HepG2 (cell line): Measurements from ENCODE around the gene PLXDC2. TPM values are rescaled to one million over a fixed set of nuclear protein-coding genes. Genes with fewer than 3 reads are reported as not detected.

Source experiments
- ATAC-seq: fragments of 200-7000 bp; cut with Tn5 transposase; 3 replicates; pipeline ENCODE4 v1.9.1; 2020; ENCODE audit warnings: mild to moderate bottlenecking, moderate library complexity
- BruUV-seq: library from RNA; stranded (reverse); fragments of 400-500 nt; replicated peaks from 2 replicates; lab custom pipeline; 2021; lab: Mats Ljungman, UMichigan
- CTCF ChIA-PET: fragments of 300-600 bp; formaldehyde crosslinking; extraction: SDS; loops from one replicate; lab custom pipeline; 2021; ENCODE audit warnings: low total read pairs, inconsistent platforms, low intra/inter-chr PET ratio; lab: Yijun Ruan, JAX
- POLR2A ChIA-PET: fragments of 350-600 bp; sonication (Branson Sonifier 250); formaldehyde crosslinking; loops from one replicate; lab custom pipeline; 2020; ENCODE audit warnings: antibody characterized with exemption, inconsistent platforms; lab: Yijun Ruan, JAX
- DNase-seq: peaks from one replicate; pipeline ENCODE4 v3.0.0-alpha.2; 2015; ENCODE audit warnings: low spot score
- FAIRE-seq: peaks from 3 replicates; lab custom pipeline; 2011; peaks lifted over from hg19 to GRCh38; lab: Jason Lieb, UNC
- H2AFZ ChIP-seq: one replicate; pipeline ENCODE4 v1.6.1; 2011; ENCODE audit warnings: low read length, inconsistent platforms
- H3K27ac ChIP-seq: fragments of 300-600 bp; 3 replicates; pipeline ENCODE4 v1.8.0; 2011; ENCODE audit warnings: mixed run types, mild to moderate bottlenecking, mixed read lengths, low read length, inconsistent platforms; ENCODE audit not compliant: insufficient read depth; ENCODE audit errors: extremely low read length
- H3K27me3 ChIP-seq, 2 experiments: fragments of 200-600 bp in 1 of 2; 2 replicates in 1 of 2; 3 replicates in 1 of 2; pipeline versions ENCODE4 v1.6.0 to v1.8.0; 2011; ENCODE audit warnings: low read length in 2 of 2, mild to moderate bottlenecking in 2 of 2, moderate library complexity in 2 of 2, inconsistent platforms in 1 of 2; ENCODE audit not compliant: insufficient read depth in 2 of 2, control insufficient read depth in 1 of 2
- H3K36me3 ChIP-seq, 2 experiments: fragments of 200-600 bp in 1 of 2; replicated peaks in 1 of 2; 2 replicates in 1 of 2; 3 replicates in 1 of 2; pipeline versions ENCODE4 v1.5.1 to v1.8.0; 2011; ENCODE audit warnings: low read length in 2 of 2, inconsistent platforms in 1 of 2; ENCODE audit not compliant: insufficient read depth in 2 of 2, control insufficient read depth in 1 of 2
- H3K4me1 ChIP-seq: 2 replicates; pipeline ENCODE4 v1.5.1; 2012; ENCODE audit warnings: low read length, inconsistent platforms; ENCODE audit not compliant: insufficient read depth
- H3K4me2 ChIP-seq: 2 replicates; pipeline ENCODE4 v1.6.0; 2011; ENCODE audit warnings: low read depth, low read length, inconsistent platforms
- H3K4me3 ChIP-seq, 3 experiments: fragments of 200-600 bp in 1 of 3; sonication (generic), shearing (Covaris generic) in 1 of 3; replicated peaks in 1 of 3; 2 replicates each; pipeline ENCODE4 v1.5.1; 2011 to 2016; ENCODE audit warnings: low read length in 3 of 3, inconsistent platforms in 2 of 3, low read depth in 2 of 3, mild to moderate bottlenecking in 2 of 3, control low read depth in 1 of 3, mixed read lengths in 1 of 3; ENCODE audit not compliant: insufficient read depth in 1 of 3
- H3K79me2 ChIP-seq: one replicate; pipeline ENCODE4 v1.6.1; 2011; ENCODE audit warnings: low read length, inconsistent platforms; ENCODE audit not compliant: insufficient read depth
- H3K9ac ChIP-seq: 2 replicates; pipeline ENCODE4 v1.6.0; 2011; ENCODE audit warnings: mild to moderate bottlenecking, low read depth, low read length, inconsistent platforms; ENCODE audit not compliant: insufficient read depth
- H3K9me3 ChIP-seq: 2 replicates; pipeline ENCODE4 v1.5.1; 2012; ENCODE audit warnings: mild to moderate bottlenecking, low read length
- H4K20me1 ChIP-seq: 2 replicates; pipeline ENCODE4 v1.6.0; 2011; ENCODE audit warnings: inconsistent platforms, mild to moderate bottlenecking, low read length, moderate library complexity; ENCODE audit not compliant: insufficient read depth
- CAMTA2 ChIP-seq: sonication (generic); formaldehyde crosslinking; IDR thresholded peaks from 2 replicates; pipeline ENCODE4 v1.4.0; 2020; ENCODE audit warnings: mild to moderate bottlenecking, missing genetic modification reagents, borderline replicate concordance
- ISX ChIP-seq: sonication (generic); formaldehyde crosslinking; conservative IDR thresholded peaks from 2 replicates; pipeline ENCODE4 v1.5.0; 2020; ENCODE audit warnings: missing genetic modification reagents
- WGBS: methylation state at CpG from one replicate; pipeline ENCODE4 v1.1.6; 2017; ENCODE audit warnings: low lambda C conversion rate; 5-methylcytosine and 5-hydroxymethylcytosine counted together
- in situ Hi-C: cut with HindIII; loops from 2 replicates; pipeline ENCODE4 v1.10.0; 2017; ENCODE audit warnings: low pct_unique_long_range_greater_than_20kb; ENCODE audit not compliant: extremely low pct_ligation_motif_present
- intact Hi-C: fragments of 100-400 bp; cut with micrococcal nuclease; formaldehyde crosslinking; loops from one replicate; pipeline ENCODE4 v1.10.0; 2022; ENCODE audit not compliant: unreplicated experiment
- polyA plus RNA-seq, 8 experiments: library from polyadenylated mRNA; depleted of rRNA in 3 of 8; stranded (reverse) in 7 of 8; unstranded in 1 of 8; fragments of >200 nt; fragmentation: Illumina TruSeq in 4 of 8; extraction: Trizol in 4 of 8; gene quantifications; 2 replicates each; pipeline versions ENCODE4 v1.2.1 to v1.2.3, GENCODE V29; 2011 to 2016; ENCODE audit warnings: low read depth in 4 of 8, missing spikeins in 1 of 8, mixed read lengths in 1 of 8; ENCODE audit not compliant: insufficient read depth in 1 of 8
- total RNA-seq, 5 experiments: library from RNA; depleted of rRNA; stranded (reverse); fragments of >200 nt; fragmentation: Illumina TruSeq; extraction: Trizol; gene quantifications; 2 replicates each; pipeline ENCODE4 v1.2.3, GENCODE V29; 2016; ENCODE audit warnings: low read depth in 1 of 5

Gene PLXDC2
- total and polyA plus RNA-seq, 2 of the 13 experiments (the other 11 are each of a cell fraction or from before 2014, with no cell fraction given): 2.1 to 2.4 TPM

DNA sequence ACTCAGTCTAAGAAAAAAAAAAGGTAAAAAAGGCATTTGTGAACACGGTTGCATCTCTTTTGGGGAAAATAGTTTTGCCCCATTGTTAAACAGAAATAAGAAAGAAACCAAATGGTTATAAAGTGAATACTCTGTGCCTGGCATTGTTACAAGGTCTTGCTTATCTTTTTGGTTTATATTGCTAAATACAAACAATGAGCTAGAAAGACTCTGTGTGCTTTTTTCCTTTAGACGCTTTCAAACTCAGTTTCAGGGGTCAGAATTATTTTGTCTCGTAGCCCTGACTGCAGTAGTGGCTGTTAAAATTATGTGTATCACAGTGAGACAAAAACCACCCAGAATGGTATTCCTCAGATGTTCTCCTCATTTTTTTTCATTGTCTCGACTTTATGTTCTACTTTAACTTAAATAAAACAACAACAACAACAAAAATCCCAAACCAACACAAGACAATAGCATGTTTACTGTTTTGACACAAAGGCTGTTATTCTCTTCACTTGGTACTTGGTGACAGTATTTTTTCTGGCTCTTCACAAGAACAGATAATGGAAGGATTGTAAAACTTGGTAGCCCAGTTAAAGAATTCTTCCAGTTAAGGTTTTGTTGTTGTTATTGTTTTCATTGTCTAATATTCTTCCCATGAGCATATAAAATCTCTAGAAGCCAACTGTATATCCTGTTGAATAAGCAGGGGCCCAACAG, 190.1 kb downstream of the PLXDC2 start:
- 0 out of 5 replicates have a peak, but pooled peaks cover 0 to 3% of the 10 kb centered on the region in 2 experiments for H3K36me3 ChIP-seq
- H3K4me2 ChIP-seq: no peak overlapping the region
- H2AFZ ChIP-seq: no peak overlapping the region
- no peaks in the 10 kb centered on the region for H4K20me1 ChIP-seq
- no peak overlapping the region for H3K4me3 ChIP-seq
- no peaks in the 10 kb centered on the region for H3K27me3 ChIP-seq
- no peak overlapping the region for H3K9ac ChIP-seq
- ATAC-seq (no peak), FAIRE-seq (no peak), DNase-seq (no peak)
- WGBS: 25% methylated on average over 4 of the region's 4 CpGs
- in situ Hi-C loops: no loop called here
- CTCF ChIA-PET: no interaction called here
- H3K27ac ChIP-seq: no peak overlapping the region
- intact Hi-C loops: no loop called here
- no peak for TF ChIP-seq CAMTA2 (CRISPR knock-in tag)
- POLR2A ChIA-PET: no interaction called here
- no peaks in the 10 kb centered on the region for H3K79me2 ChIP-seq
- H3K4me1 ChIP-seq: no peaks in the 10 kb centered on the region
- no peaks in the 10 kb centered on the region for H3K9me3 ChIP-seq
- BruUV-seq: no TSS peak

DNA sequence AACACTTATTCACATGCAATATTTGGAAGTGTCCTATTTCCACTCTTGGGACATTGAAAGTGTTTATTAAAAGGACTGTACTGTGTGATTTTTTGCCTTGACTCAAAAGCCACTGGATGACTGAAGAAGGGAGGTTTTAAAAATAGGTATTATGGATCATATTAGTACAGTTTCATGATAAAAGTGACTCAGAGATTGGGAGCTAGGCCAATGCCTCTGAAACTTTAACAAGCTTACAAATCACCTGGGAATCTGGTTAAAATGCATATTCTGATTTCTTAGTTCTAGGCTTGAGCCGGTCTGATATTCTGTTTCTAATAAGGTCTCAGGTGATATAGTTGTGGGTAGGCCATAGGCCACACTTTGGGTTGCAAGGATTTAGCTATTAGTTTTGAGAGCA, 191.2 kb downstream of the PLXDC2 start:
- CTCF ChIA-PET: no interaction called here
- no peak for TF ChIP-seq ISX
- FAIRE-seq (no peak), ATAC-seq (no peak), DNase-seq (no peak)
- Histone ChIP-seq H3K4me2 (no peak overlapping the region), H3K27ac (no peak overlapping the region), H3K9me3 (no peaks in the 10 kb centered on the region), H3K79me2 (no peaks in the 10 kb centered on the region), H4K20me1 (no peaks in the 10 kb centered on the region), H3K36me3 (no peaks in the 10 kb centered on the region), H2AFZ (no peak overlapping the region), H3K27me3 (no peaks in the 10 kb centered on the region), H3K4me1 (no peaks in the 10 kb centered on the region), H3K9ac (no peak overlapping the region), H3K4me3 (no peak overlapping the region)
- intact Hi-C loops (no loop called here), in situ Hi-C loops (no loop called here)
- 44% methylated on average over 1 of the region's 1 CpG for WGBS
- no TSS peak for BruUV-seq
- POLR2A ChIA-PET: no interaction called here
